Measurements from ENCODE around the gene C11orf87. TPM values are rescaled to one million over a fixed set of nuclear protein-coding genes. Genes with fewer than 3 reads are reported as not detected.

C11orf87 gene
- total and polyA plus RNA-seq, 2 of the 13 experiments (the other 11 are each of a cell fraction or from before 2014, with no cell fraction given) = not detected

GRCh38 chr11:109378034-109378433 lies 44.0 kb upstream of the C11orf87 start (continued):
- TF ChIP-seq NPAS2 (CRISPR knock-in tag; IDR thresholded peaks at IDR 0.05; ENCODE audit: borderline replicate concordance) (no peak), CREBL2 (CRISPR knock-in tag; IDR thresholded peaks at IDR 0.05; ENCODE audit: borderline replicate concordance) (no peak), CREB1 (IDR thresholded peaks at IDR 0.05) (no peak), CREB1 (CRISPR knock-in tag; IDR thresholded peaks at IDR 0.05) (no peak), CREM (IDR thresholded peaks at IDR 0.05) (no peak), CREM (CRISPR knock-in tag; IDR thresholded peaks at IDR 0.05) (no peak), RNF219 (CRISPR knock-in tag; IDR thresholded peaks at IDR 0.05) (no peak), ZNF343 (CRISPR knock-in tag; IDR thresholded peaks at IDR 0.05) (no peak), SPEN (CRISPR knock-in tag; IDR thresholded peaks at IDR 0.05; ENCODE audit: low read depth) (no peak), TOPORS (CRISPR knock-in tag; IDR thresholded peaks at IDR 0.05) (no peak), GFI1 (CRISPR knock-in tag; IDR thresholded peaks at IDR 0.05; ENCODE audit: borderline replicate concordance) (no peak), HIC2 (CRISPR knock-in tag; IDR thresholded peaks at IDR 0.05; ENCODE audit: low read depth) (no peak)
